Kidney capillary endothelial cell (primary cell): ENCODE results near the gene POLD4.
"Not testable (repeated sequence)": the region's sequence is repeated elsewhere in the genome, so short reads cannot be mapped to it uniquely, and the experiment has no call there.

Experiments used
- DNase-seq: peaks from one replicate; pipeline ENCODE4 v3.0.0-alpha.2; 2018; ENCODE audit warnings: low spot score

Gene POLD4

DNA sequence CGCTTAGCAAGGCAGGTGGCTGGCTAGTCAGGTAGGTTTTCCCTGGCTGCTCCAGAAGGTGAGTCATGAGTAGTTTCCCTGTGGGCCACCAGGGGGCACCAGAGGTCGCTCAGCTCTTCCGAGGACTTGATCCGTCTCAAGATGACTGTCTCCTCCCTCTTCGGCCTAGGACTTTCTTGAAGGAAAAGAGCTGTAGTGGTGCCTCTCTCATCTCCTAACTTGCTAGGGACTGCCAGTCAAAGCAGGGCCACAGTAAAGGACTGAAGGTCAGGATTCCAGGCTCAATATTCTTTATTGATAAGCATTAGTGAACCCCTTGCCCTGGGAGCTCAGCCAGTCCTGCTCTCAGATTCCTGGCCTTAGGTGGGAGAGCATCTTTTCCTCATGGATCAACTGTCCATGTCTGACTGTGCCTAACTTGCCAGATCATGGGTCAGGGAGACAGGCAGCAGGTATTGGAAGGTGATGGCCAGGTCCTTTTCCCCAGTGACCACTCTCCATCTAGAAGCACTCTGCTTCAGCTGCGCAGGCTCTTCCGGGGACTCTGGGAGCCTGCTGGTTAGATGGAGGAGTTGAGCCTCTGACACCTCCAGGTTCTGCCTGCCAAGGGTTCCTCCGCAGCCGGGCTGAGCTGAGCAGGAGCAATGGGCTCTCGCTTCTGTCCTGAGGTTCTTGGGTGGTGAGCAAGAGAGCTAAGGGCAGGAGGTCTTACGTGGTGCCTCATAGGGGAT lies 1.9 kb downstream of the POLD4 start:
- DNase-seq: peak; percentile 80

DNA sequence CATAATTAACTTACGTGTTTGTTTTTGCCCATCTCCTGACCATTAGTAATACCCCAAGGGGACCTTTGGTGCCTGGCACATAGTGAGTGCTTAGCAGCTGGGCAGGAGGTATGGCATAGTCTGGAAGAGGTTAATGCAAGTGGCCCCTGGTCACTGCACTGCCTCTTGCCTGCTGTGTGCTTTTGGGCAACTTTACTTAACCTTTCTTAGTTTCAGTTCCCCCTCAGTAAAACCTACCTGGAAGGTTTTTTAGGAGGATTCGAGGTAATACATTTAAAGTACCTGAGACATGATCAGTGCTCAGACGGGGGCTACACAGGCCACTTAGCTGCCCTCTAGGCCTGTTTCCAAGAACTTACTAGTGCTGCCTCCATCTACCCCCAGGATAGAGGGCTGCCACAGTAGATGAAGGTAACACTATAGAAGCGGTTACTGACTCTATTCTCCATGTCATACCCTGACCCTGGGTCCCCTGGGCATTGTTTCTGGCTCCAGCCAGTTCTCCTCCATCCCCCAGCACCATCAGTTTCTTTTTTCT lies 3.3 kb downstream of the POLD4 start:
- DNase-seq: no peak

DNA sequence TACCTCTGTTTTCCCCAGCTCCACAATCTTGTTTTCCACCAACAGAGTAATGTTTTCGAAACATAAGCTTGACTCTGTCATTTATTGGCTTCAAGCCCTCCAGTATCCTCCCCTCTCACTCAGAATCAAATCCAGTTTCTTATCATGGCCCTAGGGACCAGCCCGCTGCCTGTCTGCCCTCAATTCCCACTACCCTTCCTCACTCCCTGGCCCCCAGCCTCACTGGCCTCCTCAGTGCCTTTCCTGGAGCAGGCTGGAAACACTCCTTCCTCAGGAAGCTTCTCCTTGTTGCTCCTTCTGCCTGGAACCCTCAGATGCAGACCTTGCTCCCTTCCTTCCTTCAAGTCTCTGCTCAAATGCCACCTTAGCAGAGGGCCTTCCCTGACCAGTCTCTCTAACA lies 3.9 kb downstream of the POLD4 start:
- DNase-seq: no peak

GRCh38 chr11:67349036-67349435 lies 4.3 kb downstream of the POLD4 start:
- no peak for DNase-seq

DNA sequence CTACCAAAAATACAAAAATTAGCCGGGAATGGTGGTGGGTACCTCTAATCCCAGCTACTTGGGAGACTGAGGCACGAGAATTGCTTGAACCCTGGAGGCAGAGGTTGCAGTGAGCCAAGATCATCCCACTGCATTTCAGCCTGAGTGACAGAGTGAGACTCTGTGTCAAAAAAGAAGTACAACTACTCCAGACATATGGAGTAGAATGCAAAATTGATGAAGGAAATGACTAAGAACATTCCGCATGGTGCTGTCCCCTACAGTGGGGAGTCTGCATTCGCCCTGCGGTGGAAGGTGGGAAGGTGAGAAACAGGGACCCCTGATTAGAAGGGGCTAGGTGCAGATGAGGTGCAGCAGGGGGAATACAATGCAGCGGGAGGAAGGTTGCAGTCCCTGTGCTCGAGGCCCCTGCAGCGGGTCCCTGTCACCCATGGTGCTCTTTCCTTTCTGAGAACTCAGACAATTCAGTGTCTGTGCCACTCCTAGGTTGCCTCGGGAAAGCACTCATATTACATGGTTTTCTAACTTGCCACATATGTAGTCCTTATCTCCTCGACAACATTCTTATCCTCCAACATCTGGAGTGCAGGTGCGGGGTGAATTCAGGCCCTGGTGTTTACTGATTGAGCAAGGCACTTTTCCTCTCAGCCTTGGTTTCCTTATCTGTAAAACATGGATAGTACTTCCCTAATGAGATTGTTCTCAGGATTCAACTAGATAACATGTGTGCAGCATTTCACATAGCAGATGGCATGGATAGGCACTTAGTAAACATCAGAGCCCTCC lies 5.2 kb downstream of the POLD4 start:
- no peak for DNase-seq

DNA sequence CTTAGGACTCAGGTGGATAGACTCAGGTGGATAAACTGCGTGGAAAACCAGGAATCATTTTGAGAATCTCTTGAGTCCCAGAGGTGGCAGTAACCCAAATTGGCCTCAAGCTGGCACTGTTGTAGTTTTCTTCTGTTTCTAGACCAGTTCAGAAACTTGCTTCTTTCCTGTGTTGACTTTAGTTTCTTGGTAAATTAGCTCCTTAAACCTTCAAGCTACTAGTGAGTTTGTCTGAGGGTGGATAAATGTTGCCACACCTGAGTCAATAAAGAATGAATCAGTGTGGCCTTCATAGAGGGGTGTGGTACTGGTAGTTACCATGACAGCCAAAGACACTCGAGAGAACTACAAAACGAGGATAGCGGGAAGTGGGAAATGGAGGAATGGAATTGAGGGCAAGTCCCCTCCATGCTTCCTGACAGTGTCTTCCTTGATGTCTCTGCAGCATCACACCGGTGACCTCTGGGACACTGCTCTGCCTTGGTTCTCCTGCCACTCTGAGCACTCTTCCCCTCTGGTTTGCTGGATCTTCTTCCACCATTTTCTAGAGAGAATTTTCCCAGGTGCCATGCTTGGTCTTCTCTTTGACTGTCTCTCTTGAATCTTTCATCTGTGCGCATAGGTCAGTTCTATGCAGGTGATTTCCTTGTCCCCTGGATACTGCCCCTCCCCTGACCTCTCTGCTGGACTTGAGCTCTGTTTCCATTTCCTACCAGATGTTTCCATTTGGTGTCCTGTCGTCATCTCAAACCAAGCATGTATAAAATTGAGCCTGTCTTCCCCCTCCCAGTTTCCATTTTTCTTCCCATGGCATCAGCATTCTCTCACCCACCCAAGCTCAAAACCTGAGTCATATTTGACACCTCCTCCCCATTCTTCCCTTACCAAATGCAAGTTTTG lies 7.2 kb downstream of the POLD4 start:
- DNase-seq: peak; percentile 41

DNA sequence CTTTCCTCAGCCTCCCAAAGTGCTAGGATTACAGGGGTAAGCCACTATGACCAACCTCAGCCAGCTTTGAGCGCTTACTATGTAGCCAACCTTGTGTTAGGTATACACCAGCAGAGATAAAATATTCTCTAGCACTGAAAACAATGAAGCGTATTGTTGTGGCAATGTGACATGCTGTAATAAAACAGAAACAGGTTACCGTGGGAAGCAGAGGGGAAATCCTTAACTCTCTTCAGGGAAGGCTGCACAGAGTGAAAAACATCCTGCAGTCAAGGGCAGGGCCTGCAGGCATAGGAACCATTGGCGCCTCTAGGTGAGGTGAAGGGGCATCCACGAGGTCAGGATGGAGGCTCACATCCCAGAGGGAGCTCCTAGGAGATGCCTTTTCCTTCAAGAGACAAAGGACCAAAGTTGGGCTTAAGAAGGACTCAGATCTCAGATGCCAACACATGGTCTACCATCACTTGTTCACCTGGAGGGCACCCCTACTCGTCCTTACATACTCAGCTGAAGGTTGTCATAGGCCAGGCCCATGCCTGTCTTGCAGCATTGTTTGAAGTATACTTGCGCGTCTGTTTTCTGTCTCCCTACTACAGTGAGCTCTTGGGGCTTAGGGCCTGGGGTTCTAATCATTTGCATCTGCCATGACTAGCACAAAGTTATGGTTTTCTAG lies 8.0 kb downstream of the POLD4 start:
- no peak for DNase-seq

- DNase-seq: no peak
Observed at GRCh38 chr11:67344264-67344663, 9.1 kb downstream of the POLD4 start.

DNA sequence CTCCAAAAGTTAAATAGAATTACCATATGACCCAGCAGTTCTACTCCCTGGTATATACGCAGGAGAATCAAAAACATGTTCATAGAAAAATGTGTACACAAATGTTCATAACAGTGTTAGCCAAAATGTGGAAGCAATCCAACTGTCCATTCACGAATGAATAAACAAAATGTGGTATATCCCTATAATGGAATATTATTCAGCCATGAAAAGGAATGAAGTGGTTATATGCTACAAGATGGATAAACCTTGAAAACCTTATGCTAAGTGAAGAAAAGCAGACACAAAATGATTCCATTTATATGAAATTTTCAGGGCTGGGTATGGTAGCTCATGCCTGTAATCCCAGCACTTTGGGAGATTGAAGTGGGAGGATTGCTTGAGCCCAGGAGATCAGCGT lies 16.1 kb downstream of the POLD4 start:
- DNase-seq: no peak

DNA sequence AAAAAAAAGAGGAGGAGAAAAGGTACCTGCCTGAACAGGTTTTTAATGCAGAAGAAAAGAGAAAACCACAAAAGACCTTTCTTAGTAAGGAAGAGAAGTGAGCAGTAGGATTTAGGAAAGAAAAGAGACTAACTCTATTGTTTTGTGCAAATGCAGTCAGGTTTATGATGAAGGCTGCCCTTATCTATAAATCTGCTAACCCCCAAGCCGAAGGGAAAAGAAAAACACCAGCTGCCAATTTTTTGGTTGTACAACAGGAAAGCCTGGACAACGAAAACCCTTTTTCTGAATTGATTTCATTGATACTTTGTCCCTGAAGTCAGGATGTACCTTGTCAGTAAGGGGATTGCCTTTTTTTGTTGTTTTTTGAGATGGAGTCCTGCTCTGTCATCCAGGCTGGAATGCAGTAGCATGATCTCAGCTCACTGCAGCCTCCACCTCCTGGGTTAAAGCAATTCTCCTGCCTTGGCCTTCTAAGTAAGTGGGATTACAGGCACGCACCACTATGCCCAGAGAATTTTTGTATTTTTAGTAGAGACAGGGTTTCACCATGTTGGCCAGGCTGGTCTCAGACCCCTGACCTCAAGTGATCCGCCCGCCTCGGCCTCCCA lies 21.2 kb downstream of the POLD4 start:
- no peak for DNase-seq

DNA sequence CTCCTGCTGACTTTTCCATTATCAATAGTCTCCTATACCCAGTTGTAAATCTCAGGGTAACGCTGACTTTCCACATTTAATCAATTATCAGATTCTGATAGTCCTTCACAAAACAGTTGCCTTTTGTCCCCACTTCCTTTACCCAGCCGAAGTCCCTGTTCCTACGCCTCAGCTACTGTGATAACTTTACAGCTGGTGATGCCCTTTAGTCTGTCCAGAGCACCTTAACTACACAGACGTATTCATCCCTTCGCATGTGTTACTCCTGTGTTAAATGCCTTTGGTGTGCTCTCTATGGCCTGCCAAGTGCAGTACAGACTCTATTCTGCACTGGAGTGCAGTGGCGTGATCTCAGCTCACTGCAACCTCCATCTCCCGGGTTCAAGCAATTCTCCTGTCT lies 29.8 kb downstream of the POLD4 start:
- DNase-seq: no peak

DNA sequence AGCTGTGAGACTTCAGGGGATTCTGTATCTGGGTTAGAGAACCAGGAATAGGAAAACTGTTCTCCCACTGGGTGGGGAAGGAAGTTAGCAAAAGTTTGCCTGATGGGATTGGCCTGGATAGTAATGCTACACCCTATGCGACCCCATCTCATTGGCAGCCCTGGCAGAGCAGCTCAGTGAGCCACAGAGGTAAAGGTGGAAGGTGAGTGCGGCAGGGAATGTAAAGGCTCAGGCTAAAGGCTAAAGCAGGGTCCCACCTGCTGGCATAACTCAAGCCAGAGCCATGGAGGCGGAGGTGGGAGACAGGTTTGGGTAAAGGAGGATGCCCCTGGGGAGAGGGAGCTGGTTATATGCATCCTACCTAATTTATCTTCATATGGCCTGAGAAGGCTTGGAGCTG lies 31.3 kb downstream of the POLD4 start:
- no peak for DNase-seq

DNA sequence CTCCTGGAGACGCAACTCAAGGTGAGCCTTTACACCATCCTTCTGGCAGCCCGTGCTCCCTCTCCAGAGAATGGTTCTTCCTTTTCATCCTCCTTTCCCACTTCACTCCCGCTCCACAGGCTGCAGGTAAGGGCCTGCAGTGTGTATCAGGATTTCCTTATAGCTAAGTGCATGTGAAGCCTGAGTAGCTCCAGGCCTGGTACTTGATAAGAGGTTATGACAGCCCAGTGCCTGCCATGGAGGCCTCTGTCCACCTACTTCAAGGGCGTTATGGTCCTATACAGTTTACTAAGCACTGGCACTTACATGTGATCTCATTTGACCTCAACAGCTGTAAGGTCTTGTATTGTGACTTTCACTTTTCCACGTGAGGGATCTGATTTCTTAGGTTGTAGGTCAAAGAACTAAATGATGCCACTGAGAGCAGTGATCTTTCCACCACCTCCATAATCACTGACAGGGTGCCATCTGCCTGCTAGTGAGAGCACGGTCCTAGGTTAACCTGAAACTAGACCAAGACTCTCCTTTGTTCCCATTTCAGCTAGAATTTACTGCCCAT lies 32.0 kb downstream of the POLD4 start:
- DNase-seq: no peak

DNA sequence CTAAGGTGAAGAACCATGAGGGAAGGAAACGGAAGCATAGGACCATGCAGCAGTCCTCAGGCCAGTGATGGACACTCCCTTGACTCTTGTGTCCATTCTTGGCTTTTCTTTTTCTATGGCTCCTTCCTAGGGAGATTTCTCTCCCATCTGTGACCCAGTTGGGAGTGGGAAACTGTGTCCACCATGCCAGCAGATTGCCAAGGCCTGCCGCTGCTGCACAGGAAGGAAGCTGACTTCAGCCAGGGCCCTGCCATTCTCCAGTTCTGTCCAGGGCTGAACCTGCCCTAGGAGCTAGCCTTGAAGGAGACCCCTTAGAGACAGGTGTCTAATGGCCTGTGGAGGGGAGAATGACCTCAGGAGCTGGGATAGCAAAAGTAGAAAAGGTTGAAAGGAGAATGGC lies 32.7 kb downstream of the POLD4 start:
- no peak for DNase-seq

DNA sequence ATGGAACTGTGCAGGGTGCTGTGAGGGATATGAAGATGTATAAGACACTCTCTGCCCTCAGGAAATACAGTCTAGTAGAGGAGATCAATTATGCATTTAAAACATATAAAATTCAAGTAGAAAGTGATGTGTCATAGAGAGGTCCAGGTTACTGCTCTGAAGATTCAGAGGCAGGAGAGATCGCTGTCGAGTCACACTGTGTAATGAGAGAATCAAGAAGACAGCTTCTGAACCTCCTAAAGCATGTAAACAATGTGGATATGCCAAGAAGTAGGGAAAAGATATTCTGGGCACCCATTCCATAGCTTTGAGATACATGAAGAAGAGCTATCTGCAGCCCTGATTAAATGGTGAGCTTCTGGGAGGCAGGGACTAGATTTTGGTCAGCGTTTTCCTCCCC lies 33.3 kb downstream of the POLD4 start:
- DNase-seq: no peak

GRCh38 chr11:67318876-67319275 lies 34.5 kb downstream of the POLD4 start:
- not testable (repeated sequence) for DNase-seq

DNA sequence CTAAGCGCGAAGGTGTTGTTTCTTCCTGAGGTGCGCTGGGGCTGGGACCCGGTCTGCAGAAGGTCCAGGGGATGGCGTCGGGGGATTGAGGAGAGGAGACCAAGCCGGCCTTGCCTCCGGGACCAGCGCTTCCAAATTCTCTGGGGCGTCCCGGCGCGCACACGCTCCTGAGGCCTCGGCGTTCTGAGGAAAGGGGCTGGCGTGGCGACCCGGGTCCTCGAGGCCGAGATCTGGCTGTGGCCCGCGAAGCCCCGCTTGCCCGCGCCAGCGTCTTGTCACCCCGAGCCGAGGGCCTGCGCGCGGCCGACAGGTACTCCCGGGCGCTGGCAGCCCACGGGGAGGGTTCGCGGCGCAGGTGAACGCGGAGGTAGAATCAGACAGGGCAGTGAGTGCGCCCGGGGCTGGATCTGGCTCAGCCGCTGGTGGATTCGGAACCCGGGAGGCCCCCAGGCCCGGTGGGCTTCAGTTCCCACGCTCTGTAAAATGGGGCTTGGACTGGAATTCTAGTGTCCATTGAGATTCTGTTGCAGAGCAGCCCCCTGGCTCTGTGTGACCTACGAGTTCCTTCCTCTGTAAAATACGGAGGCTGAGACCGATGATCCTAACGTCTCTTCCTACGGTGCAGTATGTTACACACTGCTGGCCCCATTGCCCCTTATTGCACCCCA lies 35.3 kb downstream of the POLD4 start:
- DNase-seq: no peak

DNA sequence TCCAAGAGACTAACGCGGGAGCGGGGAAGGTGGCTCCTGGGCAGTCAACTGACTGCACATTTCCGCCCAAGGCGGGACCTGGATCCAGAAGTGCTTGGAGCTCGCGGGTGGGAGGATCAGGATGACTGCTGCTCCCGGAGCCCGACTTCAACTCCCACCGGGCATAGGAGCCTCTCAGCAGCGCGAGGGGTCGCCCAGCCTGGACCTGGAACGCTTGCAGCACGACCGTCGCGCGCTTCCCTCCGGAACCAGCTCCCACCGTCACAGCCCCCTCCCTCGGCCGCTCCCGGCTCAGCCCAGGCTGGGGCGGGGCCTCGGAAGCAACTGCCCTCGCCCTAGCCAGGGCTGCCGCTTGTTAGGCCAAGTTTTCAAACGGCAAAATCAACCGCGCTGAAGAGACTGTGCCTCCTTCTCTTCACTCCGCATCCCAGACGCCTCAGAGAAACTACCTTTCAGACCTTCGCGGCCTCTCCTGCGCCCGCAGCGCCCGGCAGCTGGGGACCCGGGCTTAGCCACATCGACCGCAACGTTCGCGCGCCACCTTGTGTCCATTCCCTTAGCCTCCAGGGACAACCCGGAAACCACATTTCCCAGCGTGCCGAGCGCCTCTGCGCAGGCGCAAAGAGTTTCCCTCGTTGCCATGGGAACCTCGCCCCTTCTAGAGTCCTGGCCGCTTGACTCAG lies 36.0 kb downstream of the POLD4 start:
- DNase-seq: peak; percentile 95

DNA sequence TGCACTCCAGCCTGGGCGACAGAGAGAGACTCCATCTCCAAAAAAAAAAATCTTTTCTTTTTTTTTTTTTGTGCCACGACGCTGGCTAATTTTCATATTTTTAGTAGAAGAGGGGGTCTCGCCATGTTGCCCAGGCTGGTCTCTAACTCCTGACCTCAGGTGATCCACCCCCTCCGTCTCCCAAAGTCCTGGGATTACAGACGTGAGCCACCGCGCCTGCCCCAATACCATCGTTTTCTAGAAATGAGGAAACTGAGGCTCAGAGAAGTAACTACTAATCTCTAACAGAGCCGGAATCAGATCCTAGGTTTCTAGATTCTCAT lies 36.5 kb downstream of the POLD4 start:
- no peak for DNase-seq

GRCh38 chr11:67315325-67315909 lies 37.9 kb downstream of the POLD4 start:
- no peak for DNase-seq
